Fibroblast of the aortic adventitia (primary cell): Measurements from ENCODE around the gene PHACTR1. TPM values are rescaled to one million over a fixed set of nuclear protein-coding genes. Genes with fewer than 3 reads are reported as not detected.

Source experiments
- DNase-seq: peaks from one replicate; pipeline ENCODE4 v3.0.0-alpha.2; 2010; ENCODE audit warnings: low read depth
- H3K4me3 ChIP-seq: 2 replicates; pipeline ENCODE4 v1.5.1; 2011; ENCODE audit warnings: low read depth, mild to moderate bottlenecking, control low read depth, low read length, moderate library complexity
- total RNA-seq: library from RNA; depleted of rRNA; stranded (reverse); fragments of >200 nt; gene quantifications from 2 replicates; pipeline ENCODE4 v1.2.3, GENCODE V29; 2012; ENCODE audit warnings: low replicate concordance
- TF ChIP-seq, protein P1 (sequence below): IDR thresholded peaks from 2 replicates; pipeline ENCODE4 v1.5.1; 2011; ENCODE audit warnings: mild to moderate bottlenecking, low read length, control low read depth, inconsistent platforms; ENCODE audit not compliant: insufficient read depth

Gene PHACTR1
- total RNA-seq, 1 donor, result 0.99 TPM

DNA sequence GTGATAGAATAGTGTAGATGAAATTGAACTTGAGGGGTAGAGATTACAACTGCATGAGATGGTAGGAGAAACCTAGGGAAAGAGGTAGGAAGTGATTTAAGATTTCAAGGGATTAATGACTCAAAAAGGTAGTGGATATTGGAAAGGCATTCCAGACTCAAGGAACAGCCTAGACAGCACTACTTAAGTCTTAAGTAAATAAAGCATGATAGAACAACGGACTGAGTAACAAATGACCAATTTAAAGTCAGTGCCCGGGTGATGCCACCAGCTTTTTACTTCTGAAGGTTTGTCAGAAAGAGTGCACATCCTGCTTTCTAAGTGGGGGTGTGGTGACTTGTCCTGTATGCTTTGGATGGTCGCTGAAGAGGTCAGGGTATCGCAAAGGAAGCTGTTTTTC is 81.8 kb downstream of the PHACTR1 start:
- TF ChIP-seq, protein P1, sequence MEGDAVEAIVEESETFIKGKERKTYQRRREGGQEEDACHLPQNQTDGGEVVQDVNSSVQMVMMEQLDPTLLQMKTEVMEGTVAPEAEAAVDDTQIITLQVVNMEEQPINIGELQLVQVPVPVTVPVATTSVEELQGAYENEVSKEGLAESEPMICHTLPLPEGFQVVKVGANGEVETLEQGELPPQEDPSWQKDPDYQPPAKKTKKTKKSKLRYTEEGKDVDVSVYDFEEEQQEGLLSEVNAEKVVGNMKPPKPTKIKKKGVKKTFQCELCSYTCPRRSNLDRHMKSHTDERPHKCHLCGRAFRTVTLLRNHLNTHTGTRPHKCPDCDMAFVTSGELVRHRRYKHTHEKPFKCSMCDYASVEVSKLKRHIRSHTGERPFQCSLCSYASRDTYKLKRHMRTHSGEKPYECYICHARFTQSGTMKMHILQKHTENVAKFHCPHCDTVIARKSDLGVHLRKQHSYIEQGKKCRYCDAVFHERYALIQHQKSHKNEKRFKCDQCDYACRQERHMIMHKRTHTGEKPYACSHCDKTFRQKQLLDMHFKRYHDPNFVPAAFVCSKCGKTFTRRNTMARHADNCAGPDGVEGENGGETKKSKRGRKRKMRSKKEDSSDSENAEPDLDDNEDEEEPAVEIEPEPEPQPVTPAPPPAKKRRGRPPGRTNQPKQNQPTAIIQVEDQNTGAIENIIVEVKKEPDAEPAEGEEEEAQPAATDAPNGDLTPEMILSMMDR, result no peak
- DNase-seq, result no peak
- no peak overlapping the region for H3K4me3 ChIP-seq

DNA sequence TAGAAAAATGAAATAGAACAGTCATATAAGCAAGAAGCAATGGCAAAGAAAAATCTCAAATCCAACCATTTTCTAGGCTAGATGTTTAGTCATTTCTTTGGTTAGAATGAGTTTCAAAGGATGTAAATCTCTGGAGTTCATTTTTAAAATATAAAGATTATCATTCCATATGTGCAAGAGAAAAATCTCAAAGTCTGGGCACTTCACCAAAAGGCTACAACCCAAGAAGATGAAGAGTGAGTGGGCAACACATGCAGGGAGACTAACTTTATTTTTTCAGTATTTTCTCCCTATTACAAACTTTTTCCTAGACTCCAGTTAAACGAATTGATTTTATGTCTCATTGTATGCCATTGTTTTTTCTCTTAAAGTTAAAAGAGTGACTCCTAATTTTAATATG is 83.6 kb downstream of the PHACTR1 start:
- TF ChIP-seq, protein P1, result no peak
- DNase-seq, result no peak

GRCh38 chr6:12801141-12801540 is 84.6 kb downstream of the PHACTR1 start:
- TF ChIP-seq, protein P1, result no peak
- no peak overlapping the region for H3K4me3 ChIP-seq
- DNase-seq, result no peak

More for the DNA sequence above, 83.6 kb downstream of the PHACTR1 start:
- no peak overlapping the region for H3K4me3 ChIP-seq

- TF ChIP-seq, protein P1, result no peak
- no peak for DNase-seq
- H3K4me3 ChIP-seq, result no peak overlapping the region
Observed at GRCh38 chr6:12802440-12802839, 85.9 kb downstream of the PHACTR1 start.

DNA sequence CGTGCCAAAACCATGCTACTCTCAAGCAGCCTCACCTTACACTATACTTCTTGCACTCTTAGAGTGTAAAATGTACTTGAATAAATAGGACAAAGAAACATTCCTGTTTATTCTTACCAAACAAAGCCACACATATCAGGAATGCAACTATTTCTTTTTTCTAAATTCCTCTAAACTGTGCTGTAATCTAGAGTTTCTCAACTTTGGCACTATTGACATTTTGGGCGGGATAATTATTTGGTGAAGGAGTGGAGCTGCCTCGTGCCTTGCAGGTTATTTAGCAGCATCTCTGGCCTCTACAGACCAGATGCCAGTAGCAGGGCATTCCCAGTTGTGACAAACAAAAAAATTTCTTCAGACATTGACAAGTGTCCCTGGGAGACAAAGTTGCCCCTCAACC is 86.9 kb downstream of the PHACTR1 start:
- TF ChIP-seq, protein P1, result no peak
- no peak overlapping the region for H3K4me3 ChIP-seq
- no peak for DNase-seq

- DNase-seq, result no peak
Observed at GRCh38 chr6:12804952-12805645, 88.5 kb downstream of the PHACTR1 start.

More at GRCh38 chr6:12804952-12805645, 88.5 kb downstream of the PHACTR1 start:
- TF ChIP-seq, protein P1, result no peak
- no peak overlapping the region for H3K4me3 ChIP-seq
